ENCODE measurements around the gene MTA3.
A peak's percentile ranks its signal among the peaks of the same experiment; 100 is the strongest.

The MTA3 gene

GRCh38 chr2:42769583-42770287 lies 201.3 kb downstream of the MTA3 start:
- no peak for DNase-seq (ENCODE audit: low read depth, low spot score)

GRCh38 chr2:42770288-42771131 lies 202.1 kb downstream of the MTA3 start:
- H3K9ac ChIP-seq (ENCODE audit: insufficient read length) = no peak overlapping the region
- no peaks in the 10 kb centered on the region for H3K36me3 ChIP-seq (ENCODE audit: insufficient read depth, low read length)
- TF ChIP-seq EZH2 (IDR thresholded peaks at IDR 0.05) = no peak
- TF ChIP-seq FOXP2 (optimal IDR thresholded peaks at IDR 0.05; ENCODE audit: control extremely low read depth, extremely low read length, insufficient read depth) = no peak
- TF ChIP-seq POLR2AphosphoS5 (IDR thresholded peaks at IDR 0.05; ENCODE audit: borderline replicate concordance, low read depth, low read length) = no peak
- no peak overlapping the region for H3K4me3 ChIP-seq
- no peak overlapping the region for H3K27ac ChIP-seq
- DNase-seq (ENCODE audit: low read depth, low spot score) = no peak
- no peaks in the 10 kb centered on the region for H3K9me3 ChIP-seq (ENCODE audit: low read depth, low read length)

More at GRCh38 chr2:42769583-42770287, 201.3 kb downstream of the MTA3 start:
- Histone ChIP-seq H3K36me3 (ENCODE audit: insufficient read depth, low read length) (no peaks in the 10 kb centered on the region), H3K9me3 (ENCODE audit: low read depth, low read length) (no peaks in the 10 kb centered on the region), H3K27ac (no peak overlapping the region), H3K9ac (ENCODE audit: insufficient read length) (no peak overlapping the region), H3K4me3 (no peak overlapping the region)
- TF ChIP-seq FOXP2 (optimal IDR thresholded peaks at IDR 0.05; ENCODE audit: control extremely low read depth, extremely low read length, insufficient read depth) (no peak), POLR2AphosphoS5 (IDR thresholded peaks at IDR 0.05; ENCODE audit: borderline replicate concordance, low read depth, low read length) (no peak), EZH2 (IDR thresholded peaks at IDR 0.05) (no peak)

- no peaks in the 10 kb centered on the region for H3K9me3 ChIP-seq (ENCODE audit: low read depth, low read length)
- H3K36me3 ChIP-seq (ENCODE audit: insufficient read depth, low read length) = no peaks in the 10 kb centered on the region
- H3K9ac ChIP-seq (ENCODE audit: insufficient read length) = no peak overlapping the region
- H3K27ac ChIP-seq = no peak overlapping the region
- H3K4me3 ChIP-seq = no peak overlapping the region
- no peak for DNase-seq (ENCODE audit: low read depth, low spot score)
- TF ChIP-seq EZH2 (IDR thresholded peaks at IDR 0.05) (no peak), POLR2AphosphoS5 (IDR thresholded peaks at IDR 0.05; ENCODE audit: borderline replicate concordance, low read depth, low read length) (no peak), FOXP2 (optimal IDR thresholded peaks at IDR 0.05; ENCODE audit: control extremely low read depth, extremely low read length, insufficient read depth) (no peak)
Measured at GRCh38 chr2:42771546-42772153, 203.2 kb downstream of the MTA3 start.

- DNase-seq (ENCODE audit: low read depth, low spot score) = no peak
Measured at GRCh38 chr2:42775186-42775585, 206.8 kb downstream of the MTA3 start.

GRCh38 chr2:42775810-42776209 lies 207.4 kb downstream of the MTA3 start:
- Histone ChIP-seq H3K27ac (peak overlapping the region; percentile 78), H3K4me3 (no peak overlapping the region), H3K9ac (ENCODE audit: insufficient read length) (no peak overlapping the region), H3K9me3 (ENCODE audit: low read depth, low read length) (no peaks in the 10 kb centered on the region), H3K36me3 (ENCODE audit: insufficient read depth, low read length) (no peaks in the 10 kb centered on the region)
- no peak for DNase-seq (ENCODE audit: low read depth, low spot score)
- no peak for TF ChIP-seq EZH2 (IDR thresholded peaks at IDR 0.05)
- no peak for TF ChIP-seq POLR2AphosphoS5 (IDR thresholded peaks at IDR 0.05; ENCODE audit: borderline replicate concordance, low read depth, low read length)
- no peak for TF ChIP-seq FOXP2 (optimal IDR thresholded peaks at IDR 0.05; ENCODE audit: control extremely low read depth, extremely low read length, insufficient read depth)

More at GRCh38 chr2:42775186-42775585, 206.8 kb downstream of the MTA3 start:
- no peak overlapping the region for H3K4me3 ChIP-seq
- TF ChIP-seq EZH2 (IDR thresholded peaks at IDR 0.05) = no peak
- no peak for TF ChIP-seq FOXP2 (optimal IDR thresholded peaks at IDR 0.05; ENCODE audit: control extremely low read depth, extremely low read length, insufficient read depth)
- no peak for TF ChIP-seq POLR2AphosphoS5 (IDR thresholded peaks at IDR 0.05; ENCODE audit: borderline replicate concordance, low read depth, low read length)
- no peaks in the 10 kb centered on the region for H3K9me3 ChIP-seq (ENCODE audit: low read depth, low read length)
- no peaks in the 10 kb centered on the region for H3K36me3 ChIP-seq (ENCODE audit: insufficient read depth, low read length)
- peak overlapping the region; percentile 78 for H3K27ac ChIP-seq
- H3K9ac ChIP-seq (ENCODE audit: insufficient read length) = peak overlapping the region; percentile 41

GRCh38 chr2:42777883-42778805 lies 209.7 kb downstream of the MTA3 start:
- Histone ChIP-seq H3K9me3 (ENCODE audit: low read depth, low read length) (no peaks in the 10 kb centered on the region), H3K27ac (no peak overlapping the region), H3K36me3 (ENCODE audit: insufficient read depth, low read length) (no peaks in the 10 kb centered on the region), H3K4me3 (no peak overlapping the region), H3K9ac (ENCODE audit: insufficient read length) (no peak overlapping the region)
- DNase-seq (ENCODE audit: low read depth, low spot score) = no peak
- no peak for TF ChIP-seq EZH2 (IDR thresholded peaks at IDR 0.05)
- TF ChIP-seq POLR2AphosphoS5 (IDR thresholded peaks at IDR 0.05; ENCODE audit: borderline replicate concordance, low read depth, low read length) = no peak
- TF ChIP-seq FOXP2 (optimal IDR thresholded peaks at IDR 0.05; ENCODE audit: control extremely low read depth, extremely low read length, insufficient read depth) = no peak

GRCh38 chr2:42781181-42781580 lies 212.7 kb downstream of the MTA3 start:
- Histone ChIP-seq H3K9me3 (ENCODE audit: low read depth, low read length) (no peaks in the 10 kb centered on the region), H3K4me3 (no peak overlapping the region), H3K27ac (no peak overlapping the region), H3K36me3 (ENCODE audit: insufficient read depth, low read length) (no peaks in the 10 kb centered on the region), H3K9ac (ENCODE audit: insufficient read length) (no peak overlapping the region)
- DNase-seq (ENCODE audit: low read depth, low spot score) = no peak
- no peak for TF ChIP-seq EZH2 (IDR thresholded peaks at IDR 0.05)
- TF ChIP-seq POLR2AphosphoS5 (IDR thresholded peaks at IDR 0.05; ENCODE audit: borderline replicate concordance, low read depth, low read length) = no peak
- TF ChIP-seq FOXP2 (optimal IDR thresholded peaks at IDR 0.05; ENCODE audit: control extremely low read depth, extremely low read length, insufficient read depth) = no peak
